ENCODE data around the gene GLRB.

DNA sequence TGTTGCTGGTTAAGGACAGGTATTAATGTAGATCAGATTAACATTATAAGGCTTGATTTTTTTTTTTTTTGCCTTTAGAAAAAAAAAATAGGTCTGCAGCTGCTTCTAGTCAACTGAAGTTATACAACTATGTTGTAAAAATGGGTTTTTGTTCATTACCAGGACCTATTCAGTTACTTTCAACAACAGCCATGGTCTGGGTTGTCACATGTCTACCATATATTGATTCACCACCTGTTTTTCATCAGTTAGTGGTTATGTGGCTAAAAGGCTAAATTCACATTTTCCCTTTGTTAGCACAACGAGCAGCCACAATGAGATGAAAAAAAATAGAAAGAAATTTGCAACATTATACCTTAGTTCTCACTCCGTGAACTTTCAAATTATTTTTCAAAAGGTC, 45.5 kb downstream of the GLRB start:
- TF ChIP-seq ZNF274 (IDR thresholded peaks at IDR 0.05; ENCODE audit: borderline replicate concordance, low read depth, low read length): no peak
- TF ChIP-seq, protein P1, sequence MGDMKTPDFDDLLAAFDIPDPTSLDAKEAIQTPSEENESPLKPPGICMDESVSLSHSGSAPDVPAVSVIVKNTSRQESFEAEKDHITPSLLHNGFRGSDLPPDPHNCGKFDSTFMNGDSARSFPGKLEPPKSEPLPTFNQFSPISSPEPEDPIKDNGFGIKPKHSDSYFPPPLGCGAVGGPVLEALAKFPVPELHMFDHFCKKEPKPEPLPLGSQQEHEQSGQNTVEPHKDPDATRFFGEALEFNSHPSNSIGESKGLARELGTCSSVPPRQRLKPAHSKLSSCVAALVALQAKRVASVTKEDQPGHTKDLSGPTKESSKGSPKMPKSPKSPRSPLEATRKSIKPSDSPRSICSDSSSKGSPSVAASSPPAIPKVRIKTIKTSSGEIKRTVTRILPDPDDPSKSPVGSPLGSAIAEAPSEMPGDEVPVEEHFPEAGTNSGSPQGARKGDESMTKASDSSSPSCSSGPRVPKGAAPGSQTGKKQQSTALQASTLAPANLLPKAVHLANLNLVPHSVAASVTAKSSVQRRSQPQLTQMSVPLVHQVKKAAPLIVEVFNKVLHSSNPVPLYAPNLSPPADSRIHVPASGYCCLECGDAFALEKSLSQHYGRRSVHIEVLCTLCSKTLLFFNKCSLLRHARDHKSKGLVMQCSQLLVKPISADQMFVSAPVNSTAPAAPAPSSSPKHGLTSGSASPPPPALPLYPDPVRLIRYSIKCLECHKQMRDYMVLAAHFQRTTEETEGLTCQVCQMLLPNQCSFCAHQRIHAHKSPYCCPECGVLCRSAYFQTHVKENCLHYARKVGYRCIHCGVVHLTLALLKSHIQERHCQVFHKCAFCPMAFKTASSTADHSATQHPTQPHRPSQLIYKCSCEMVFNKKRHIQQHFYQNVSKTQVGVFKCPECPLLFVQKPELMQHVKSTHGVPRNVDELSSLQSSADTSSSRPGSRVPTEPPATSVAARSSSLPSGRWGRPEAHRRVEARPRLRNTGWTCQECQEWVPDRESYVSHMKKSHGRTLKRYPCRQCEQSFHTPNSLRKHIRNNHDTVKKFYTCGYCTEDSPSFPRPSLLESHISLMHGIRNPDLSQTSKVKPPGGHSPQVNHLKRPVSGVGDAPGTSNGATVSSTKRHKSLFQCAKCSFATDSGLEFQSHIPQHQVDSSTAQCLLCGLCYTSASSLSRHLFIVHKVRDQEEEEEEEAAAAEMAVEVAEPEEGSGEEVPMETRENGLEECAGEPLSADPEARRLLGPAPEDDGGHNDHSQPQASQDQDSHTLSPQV (IDR thresholded peaks at IDR 0.05): no peak
- no peak for TF ChIP-seq NELFE (IDR thresholded peaks at IDR 0.05; ENCODE audit: insufficient read depth, insufficient read length)
- TF ChIP-seq CHCHD3 (CRISPR knock-in tag; IDR thresholded peaks at IDR 0.05): no peak
- TF ChIP-seq TEAD2 (tag; IDR thresholded peaks at IDR 0.05): no peak
- TF ChIP-seq RFX5 (IDR thresholded peaks at IDR 0.05; ENCODE audit: low read depth, low read length): no peak
- no peak for TF ChIP-seq TRIM28 (IDR thresholded peaks at IDR 0.05)
- TF ChIP-seq HNRNPLL (IDR thresholded peaks at IDR 0.05; ENCODE audit: low read depth, low read length, poor library complexity, severe bottlenecking): no peak

Data from K562 (cell line).